Spleen (tissue), 7 donors: ENCODE data around the gene SNRPD3.

Experiments
- CTCF ChIP-seq, 11 experiments: fragments of 200-600 bp in 7 of 11; fragments of 450-650 bp in 4 of 11; sonication (generic) in 4 of 11; IDR thresholded peaks in 8 of 11; conservative IDR thresholded peaks in 3 of 11; 1 replicate in 7 of 11; 2 replicates in 4 of 11; pipeline versions ENCODE4 v1.4.0 to v1.8.0; 2016 to 2021; ENCODE audit warnings: antibody characterized with exemption in 11 of 11, inconsistent platforms in 4 of 11, mild to moderate bottlenecking in 1 of 11
- POLR2A ChIP-seq, 3 donors: fragments of 450-650 bp; IDR thresholded peaks; one replicate each; pipeline ENCODE4 v1.5.1; 2017; ENCODE audit warnings: antibody characterized with exemption in 3 of 3, mild to moderate bottlenecking in 1 of 3
- POLR2AphosphoS5 ChIP-seq, 3 donors: sonication (generic); formaldehyde crosslinking; IDR thresholded peaks; one replicate each; pipeline ENCODE4 v1.5.1; 2017; ENCODE audit warnings: antibody characterized with exemption in 3 of 3
- donor health status: DM: no; HTN: no; CAD: no; lungs with moderate emphysema.
- donor health status: DM: no; HTN: no; CAD: no.
- donor health status: DM: no; HTN: no; CAD: no.

GRCh38 chr22:24518771-24519485, 36.9 kb upstream of the SNRPD3 start:
- TF ChIP-seq POLR2A (IDR thresholded peaks at IDR 0.05): no peak
- TF ChIP-seq CTCF (IDR thresholded peaks at IDR 0.05 in 8 of 11, conservative IDR thresholded peaks at IDR 0.05 in 3 of 11): no peak
- TF ChIP-seq POLR2AphosphoS5 (IDR thresholded peaks at IDR 0.05): no peak
